Gastrocnemius medialis (tissue), 4 donors: ENCODE data around the gene FGF21. TPM values are rescaled to one million over a fixed set of nuclear protein-coding genes. Genes with fewer than 3 reads are reported as not detected.
"Not testable (repeated sequence)": the region's sequence is repeated elsewhere in the genome, so short reads cannot be mapped to it uniquely, and the experiment has no call there.

ENCODE experiments used
- ATAC-seq, 2 donors: fragments of 150-250 bp; one replicate each; pipeline ENCODE4 v1.9.1; 2016
- DNase-seq, 2 donors: peaks; one replicate each; pipeline ENCODE4 v3.0.0-alpha.2; 2019
- H3K27ac ChIP-seq, 4 donors: fragments of 200-600 bp; sonication (generic); 1 replicate in 1 of 4; 2 replicates in 3 of 4; pipeline ENCODE4 v1.5.1; 2016 to 2018; ENCODE audit warnings: mild to moderate bottlenecking in 2 of 4, moderate library complexity in 1 of 4
- H3K27me3 ChIP-seq, 3 donors: fragments of 200-600 bp; sonication (generic) in 2 of 3; 1 replicate in 1 of 3; 2 replicates in 2 of 3; pipeline versions ENCODE4 v1.5.1 to v1.6.0; 2016 to 2019; ENCODE audit warnings: mild to moderate bottlenecking in 1 of 3, moderate library complexity in 1 of 3
- H3K36me3 ChIP-seq, 2 donors: fragments of 200-600 bp; sonication (generic) in 1 of 2; one replicate each; pipeline ENCODE4 v1.5.1; 2017 to 2018
- H3K4me1 ChIP-seq, 2 donors: fragments of 200-600 bp; sonication (generic) in 1 of 2; one replicate each; pipeline ENCODE4 v1.5.1; 2016 to 2017; ENCODE audit warnings: mild to moderate bottlenecking in 2 of 2
- H3K4me3 ChIP-seq, 4 donors: fragments of 200-600 bp; sonication (generic) in 3 of 4; 1 replicate in 1 of 4; 2 replicates in 3 of 4; pipeline ENCODE4 v1.5.1; 2016 to 2019; ENCODE audit warnings: mild to moderate bottlenecking in 2 of 4
- H3K9me3 ChIP-seq, 3 donors: fragments of 200-600 bp; sonication (generic) in 2 of 3; 1 replicate in 1 of 3; 2 replicates in 2 of 3; pipeline ENCODE4 v1.5.1; 2016 to 2019
- CTCF ChIP-seq, 5 experiments: fragments of 450-650 bp in 3 of 5; fragments of 200-600 bp in 2 of 5; sonication (generic) in 2 of 5; IDR thresholded peaks in 4 of 5; conservative IDR thresholded peaks in 1 of 5; 1 replicate in 4 of 5; 2 replicates in 1 of 5; pipeline ENCODE4 v1.5.1; 2016 to 2019; ENCODE audit warnings: antibody characterized with exemption in 5 of 5, mild to moderate bottlenecking in 3 of 5, moderate library complexity in 3 of 5
- POLR2A ChIP-seq, 2 donors: fragments of 450-650 bp; IDR thresholded peaks; one replicate each; pipeline ENCODE4 v1.6.1; 2017; ENCODE audit warnings: antibody characterized with exemption in 2 of 2, mild to moderate bottlenecking in 2 of 2, moderate library complexity in 2 of 2
- in situ Hi-C, 4 donors: fragments of 200-750 bp; cut with MboI; loops; one replicate each; pipeline versions ENCODE4 v1.15.0 to v1.8.0; 2017; ENCODE audit warnings: low sequenced_read_pairs in 4 of 4
- intact Hi-C: fragments of 100-400 bp; cut with DNase I; formaldehyde crosslinking; loops from one replicate; pipeline ENCODE4 v1.15.1; 2023; ENCODE audit warnings: low total_unique reads
- total RNA-seq, 4 donors: library from RNA; depleted of rRNA; stranded (reverse); fragments of >200 nt; gene quantifications; one replicate each; pipeline versions ENCODE4 v1.1.0 to v1.2.3, GENCODE V29; 2016

The FGF21 gene
- total RNA-seq, 4 donors from 2014 or later = not detected

- Histone ChIP-seq H3K36me3 (no peaks in the 10 kb centered on the region), H3K4me3 (peak overlapping the region; percentile 5 to 33 (median 20)), H3K9me3 (no peaks in the 10 kb centered on the region), H3K27ac (peak overlapping the region; percentile 88 to 98 (median 94)), H3K4me1 (peaks cover 52 to 57% of the 10 kb centered on the region in 2 donors), H3K27me3 (no peaks in the 10 kb centered on the region)
- ATAC-seq = no peak
- TF ChIP-seq CTCF (IDR thresholded peaks at IDR 0.05 in 4 of 5, conservative IDR thresholded peaks at IDR 0.05 in 1 of 5) (no peak), POLR2A (IDR thresholded peaks at IDR 0.05) (no peak)
- DNase-seq = peak in 1 of 2 donors; percentile 56
- in situ Hi-C loops (loop anchor here in 1 of 4 donors (10.0 kb wide), 1 partner anchor 62 kb away; no protein-coding TSS in a partner anchor), intact Hi-C loops (loop anchor here (5.0 kb wide), 2 partner anchors 69 to 156 kb away; partner anchors contain the start of genes CA11 and PPP1R15A)
These were observed 38.6 kb upstream of the FGF21 start for GRCh38 chr19:48716562-48717291.

DNA sequence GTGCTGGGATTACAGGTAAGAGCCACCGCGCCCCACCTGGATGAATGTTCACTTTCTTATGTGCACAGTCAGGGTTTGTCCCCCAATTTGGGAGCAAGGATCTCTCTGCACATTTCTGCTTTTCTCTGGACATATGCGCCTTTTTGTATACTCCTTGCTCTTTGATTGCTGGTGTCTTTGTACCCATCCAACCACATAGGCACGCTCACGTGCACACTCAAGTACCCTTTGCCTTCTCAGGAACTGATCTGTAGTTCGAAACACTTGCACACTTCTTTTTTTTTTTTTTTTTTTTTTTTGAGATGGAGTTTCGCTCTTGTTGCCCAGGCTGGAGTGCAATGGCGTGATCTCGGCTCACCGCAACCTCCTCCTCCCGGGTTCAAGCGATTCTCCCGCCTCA, 37.2 kb upstream of the FGF21 start:
- intact Hi-C loops = loop anchor here (5.0 kb wide), 2 partner anchors 71 to 154 kb away; partner anchors contain the start of genes CA11 and PPP1R15A
- H3K27me3 ChIP-seq, ATAC-seq, H3K36me3 ChIP-seq, H3K9me3 ChIP-seq, DNase-seq: not testable (repeated sequence)
- peaks cover 52 to 56% of the 10 kb centered on the region in 2 donors for H3K4me1 ChIP-seq
- H3K4me3 ChIP-seq = peak overlapping the region in 1 of 4 donors; percentile 76
- in situ Hi-C loops = loop anchor here in 1 of 4 donors (10.0 kb wide), 1 partner anchor 63 kb away; no protein-coding TSS in a partner anchor
- H3K27ac ChIP-seq = peak overlapping the region; percentile 95 to 98 (median 96)

GRCh38 chr19:48718711-48719231, 36.6 kb upstream of the FGF21 start:
- intact Hi-C loops (loop anchor here (5.0 kb wide), 2 partner anchors 71 to 154 kb away; partner anchors contain the start of genes CA11 and PPP1R15A), in situ Hi-C loops (loop anchor here in 1 of 4 donors (10.0 kb wide), 1 partner anchor 64 kb away; no protein-coding TSS in a partner anchor)
- ATAC-seq (no peak), DNase-seq (peak in 1 of 2 donors; percentile 33)
- Histone ChIP-seq H3K36me3 (no peaks in the 10 kb centered on the region), H3K27ac (peak overlapping the region; percentile 95 to 98 (median 96)), H3K9me3 (no peaks in the 10 kb centered on the region), H3K27me3 (no peaks in the 10 kb centered on the region), H3K4me1 (peaks cover 50 to 52% of the 10 kb centered on the region in 2 donors), H3K4me3 (peak overlapping the region; percentile 58 to 76 (median 66))
- TF ChIP-seq CTCF (IDR thresholded peaks at IDR 0.05 in 4 of 5, conservative IDR thresholded peaks at IDR 0.05 in 1 of 5) (no peak), POLR2A (IDR thresholded peaks at IDR 0.05) (no peak)

DNA sequence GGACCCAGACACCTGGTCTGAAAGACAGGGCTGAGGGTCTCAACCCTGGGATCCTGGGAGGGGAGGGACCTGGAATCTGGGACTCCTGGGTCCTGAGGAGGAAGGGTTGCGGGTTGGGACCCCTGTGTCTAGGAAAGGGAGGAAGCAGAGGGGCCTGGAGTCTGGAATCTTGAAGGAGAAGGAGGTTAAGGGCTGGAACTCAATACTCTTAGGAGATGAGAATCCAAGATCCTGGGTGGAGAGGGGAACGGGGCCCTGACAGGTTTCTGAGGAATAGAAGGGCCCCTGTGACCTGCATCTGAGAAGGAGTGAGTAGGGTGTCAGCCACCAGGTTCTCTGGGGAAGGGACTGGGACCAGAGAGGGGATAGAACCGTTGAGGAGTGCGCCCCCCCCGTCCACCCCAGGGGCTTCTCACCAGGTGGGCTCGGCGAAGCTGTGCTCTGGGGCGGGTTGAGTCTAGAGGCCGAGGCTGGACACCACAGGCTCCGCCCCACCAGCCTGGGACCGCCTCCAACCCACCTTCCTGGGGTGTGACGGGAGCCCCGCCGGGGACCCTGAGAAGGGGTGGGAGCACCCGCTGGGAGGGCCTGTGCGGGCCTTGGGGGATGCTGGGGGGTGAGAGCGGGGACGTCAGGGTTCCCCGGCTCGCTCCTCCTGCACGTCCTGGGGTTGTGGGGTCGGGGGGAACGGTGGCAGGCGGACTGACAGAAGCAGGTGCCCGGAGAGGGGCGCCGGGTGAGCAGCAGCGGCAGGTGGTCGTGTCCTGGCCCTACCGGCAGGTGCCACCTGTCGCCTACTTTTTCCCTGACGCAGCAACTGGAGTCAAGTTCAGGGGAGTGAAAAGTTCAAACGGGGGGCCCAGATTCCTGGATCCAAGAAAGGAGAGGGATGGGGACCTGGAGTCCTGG, 35.8 kb upstream of the FGF21 start, which contains the start of gene MAMSTR:
Gene MAMSTR (minus strand): TSS at position 463 of the 909 bp plus-strand sequence. CDS start 694 bp downstream, outside the sequence.
- H3K36me3 ChIP-seq = no peaks in the 10 kb centered on the region
- peak within 1 kb of the TSS; percentile 95 to 98 (median 96) for H3K27ac ChIP-seq
- peaks cover 52 to 56% of the 10 kb centered on the region in 2 donors for H3K4me1 ChIP-seq
- intact Hi-C loops = loop anchor here (1.0 to 5.0 kb wide), 3 partner anchors 19 to 153 kb away; partner anchors contain the start of genes CA11 and PPP1R15A
- ATAC-seq (peak; percentile 10 to 38), DNase-seq (peak; percentile 37 to 86)
- peak within 1 kb of the TSS; percentile 58 to 76 (median 66) for H3K4me3 ChIP-seq
- no peaks in the 10 kb centered on the region for H3K27me3 ChIP-seq
- H3K9me3 ChIP-seq = no peaks in the 10 kb centered on the region
- TF ChIP-seq CTCF (IDR thresholded peaks at IDR 0.05 in 4 of 5, conservative IDR thresholded peaks at IDR 0.05 in 1 of 5) (peak in 1 of 5 experiments; percentile 17), POLR2A (IDR thresholded peaks at IDR 0.05) (peak in 1 of 2 donors; percentile 29)
- in situ Hi-C loops = loop anchor here in 1 of 4 donors (10.0 kb wide), 1 partner anchor 65 kb away; no protein-coding TSS in a partner anchor
